CD4-positive, alpha-beta T cell treated with Interleukin-21 for 1 hour (primary cell): Measurements from ENCODE around the gene MRGPRG.

Experiments used
- DNase-seq: peaks from one replicate; pipeline ENCODE4 v3.0.0-alpha.2; 2020

The MRGPRG gene

GRCh38 chr11:3205261-3206155 lies 13.1 kb downstream of the MRGPRG start:
- no peak for DNase-seq

- DNase-seq = no peak
Observed at GRCh38 chr11:3204141-3205015, 14.2 kb downstream of the MRGPRG start.

- DNase-seq = no peak
Observed at GRCh38 chr11:3203221-3204043, 15.2 kb downstream of the MRGPRG start.

GRCh38 chr11:3202759-3203158 lies 15.9 kb downstream of the MRGPRG start:
- DNase-seq = no peak

- no peak for DNase-seq
Observed at GRCh38 chr11:3202305-3202704, 16.3 kb downstream of the MRGPRG start.

DNA sequence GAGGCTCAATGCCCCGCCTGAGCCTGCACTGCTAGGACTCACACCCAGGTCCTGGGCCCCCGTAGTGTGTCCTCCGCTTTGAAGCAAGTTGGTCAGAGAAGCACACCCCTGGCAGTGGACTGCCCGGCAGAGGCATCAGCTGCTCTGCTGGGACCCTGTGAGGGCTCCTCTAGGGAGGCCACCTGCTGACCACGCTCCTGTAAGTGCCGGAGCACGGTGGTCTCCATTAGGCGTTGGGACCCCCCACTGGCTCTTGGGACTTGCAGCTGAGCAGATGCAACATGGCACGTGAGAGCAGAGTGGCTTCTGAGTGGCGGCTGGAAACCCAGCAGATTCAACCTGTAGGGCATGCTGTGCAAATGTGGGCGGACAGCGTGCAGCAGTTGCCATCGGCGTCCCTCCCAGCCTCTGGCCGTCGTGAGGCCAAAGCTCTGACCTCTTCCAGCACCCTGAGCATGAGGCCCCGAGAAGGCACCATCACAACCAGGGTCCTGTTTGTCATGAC lies 16.9 kb downstream of the MRGPRG start:
- DNase-seq = no peak

GRCh38 chr11:3201112-3201581 lies 17.5 kb downstream of the MRGPRG start:
- DNase-seq = no peak

DNA sequence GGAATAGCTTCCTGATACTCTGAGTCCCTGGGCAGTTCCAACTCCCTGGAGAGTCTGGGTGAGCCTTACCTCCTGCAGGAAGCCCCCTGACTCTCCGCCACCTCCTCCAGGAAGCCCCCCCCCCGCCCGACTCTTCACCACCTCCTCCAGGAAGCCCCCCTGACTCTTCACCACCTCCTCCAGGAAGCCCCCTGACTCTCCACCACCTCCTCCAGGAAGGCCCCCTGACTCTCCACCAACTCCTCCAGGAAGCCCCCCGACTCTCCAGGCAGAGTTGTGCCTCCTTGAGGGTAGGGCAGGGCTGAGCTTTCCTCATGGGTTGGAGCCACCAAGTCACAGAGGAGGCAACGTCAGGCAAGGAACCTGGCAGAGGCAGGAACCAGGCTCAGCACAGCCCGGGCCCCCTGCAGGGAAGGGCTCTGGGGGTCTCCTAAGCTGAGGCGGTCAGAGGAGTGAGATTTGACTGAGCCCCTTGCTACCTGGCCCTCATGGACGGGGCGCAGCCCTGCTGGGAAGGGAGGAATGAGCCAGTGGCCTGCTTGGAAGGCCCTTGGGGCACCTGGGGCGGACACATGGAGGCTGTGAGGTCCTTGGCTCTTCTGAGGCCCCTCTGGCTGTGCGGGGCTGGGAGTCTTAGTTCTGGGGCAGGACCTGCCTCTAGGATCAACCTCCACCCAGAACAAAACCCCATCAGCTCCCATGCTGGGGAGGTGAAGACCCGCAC lies 18.1 kb downstream of the MRGPRG start:
- DNase-seq = no peak

- DNase-seq = no peak
Observed at GRCh38 chr11:3199537-3200295, 18.9 kb downstream of the MRGPRG start.

DNA sequence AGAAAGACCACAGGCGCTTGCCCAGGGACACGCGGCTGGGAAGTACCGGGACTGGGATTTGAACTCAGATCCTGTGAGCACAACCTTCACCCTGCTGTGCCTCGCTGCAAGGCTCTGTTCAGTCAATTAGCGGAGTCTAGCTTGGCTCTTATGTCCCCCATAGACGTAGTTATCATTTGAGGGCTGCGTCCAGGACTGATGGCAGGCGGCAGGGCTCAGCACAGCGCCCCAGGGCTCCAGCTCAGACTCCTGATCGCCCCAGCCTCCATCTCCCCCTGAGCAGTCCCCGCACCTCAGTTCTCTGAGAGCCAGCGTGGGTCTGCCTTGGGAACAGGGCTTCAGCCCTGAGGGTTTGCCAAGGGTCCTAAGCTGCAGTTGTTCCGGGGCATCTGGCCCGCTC lies 19.8 kb downstream of the MRGPRG start:
- DNase-seq = no peak

DNA sequence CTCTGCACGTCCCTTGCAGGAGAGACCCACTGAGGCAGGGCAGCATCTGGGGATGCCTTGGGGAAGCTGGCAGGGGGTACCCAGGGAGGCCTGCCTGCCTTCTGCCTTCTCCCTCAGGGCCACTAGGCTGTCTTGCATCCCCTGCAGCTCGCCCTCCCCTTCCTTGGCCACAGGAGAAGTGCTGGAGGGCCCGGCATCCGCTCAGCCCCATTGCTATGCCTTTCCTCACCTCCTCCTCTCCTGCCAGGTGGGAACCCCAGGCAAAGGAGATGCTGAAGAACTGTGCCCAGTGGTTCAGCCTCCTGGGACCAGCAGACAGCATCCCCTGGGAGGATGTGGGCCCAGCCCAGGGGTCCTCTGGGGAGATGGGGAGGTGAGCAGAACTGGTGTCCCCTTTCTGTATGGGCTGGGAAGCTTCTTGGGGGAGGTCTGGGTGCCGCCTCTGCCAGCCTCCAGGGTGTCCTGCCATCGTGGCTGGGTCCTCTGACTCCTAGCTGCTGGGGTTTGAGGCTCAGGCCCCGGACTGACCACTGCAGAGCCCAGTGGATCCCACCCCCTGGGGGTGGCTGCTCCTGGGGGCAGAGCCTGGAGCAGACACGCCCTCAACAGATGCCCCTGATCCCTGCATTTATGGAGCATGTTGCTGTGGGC lies 20.6 kb downstream of the MRGPRG start:
- no peak for DNase-seq

DNA sequence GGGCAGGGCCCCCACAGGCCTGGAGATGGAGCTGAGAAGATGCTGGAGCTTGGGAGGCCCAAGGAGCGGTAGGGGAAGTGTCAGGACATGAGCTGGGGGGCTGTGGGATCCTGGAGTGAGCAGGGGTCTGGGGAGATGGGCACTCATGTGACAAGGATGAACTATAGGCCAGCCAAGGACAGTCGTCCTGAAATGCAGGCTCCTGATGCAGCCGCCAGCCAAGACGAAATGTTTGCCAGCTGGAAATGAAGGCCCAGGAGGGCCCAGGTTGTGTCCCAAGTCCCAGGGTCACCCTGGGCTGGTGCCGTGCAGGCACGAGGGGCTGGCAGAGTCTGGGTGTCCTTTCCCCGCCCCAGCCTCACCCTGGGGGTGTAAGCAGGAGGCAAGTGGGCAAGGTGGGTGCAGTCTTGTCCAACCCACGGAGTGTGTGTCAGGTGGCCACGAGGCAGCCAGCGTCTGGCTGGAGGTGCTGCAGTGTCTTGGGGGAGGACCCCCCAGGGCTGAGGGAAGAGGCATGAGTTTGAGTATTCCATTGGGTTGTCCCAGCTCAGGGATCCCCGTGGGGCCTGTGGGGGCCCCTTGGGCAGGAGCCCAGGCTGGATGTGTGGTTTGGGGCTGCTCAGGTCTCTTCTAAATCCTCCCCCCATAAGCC lies 21.4 kb downstream of the MRGPRG start:
- no peak for DNase-seq

- DNase-seq = no peak
Observed at GRCh38 chr11:3196161-3197043, 22.2 kb downstream of the MRGPRG start.

GRCh38 chr11:3195251-3196160 lies 23.1 kb downstream of the MRGPRG start:
- DNase-seq = no peak

DNA sequence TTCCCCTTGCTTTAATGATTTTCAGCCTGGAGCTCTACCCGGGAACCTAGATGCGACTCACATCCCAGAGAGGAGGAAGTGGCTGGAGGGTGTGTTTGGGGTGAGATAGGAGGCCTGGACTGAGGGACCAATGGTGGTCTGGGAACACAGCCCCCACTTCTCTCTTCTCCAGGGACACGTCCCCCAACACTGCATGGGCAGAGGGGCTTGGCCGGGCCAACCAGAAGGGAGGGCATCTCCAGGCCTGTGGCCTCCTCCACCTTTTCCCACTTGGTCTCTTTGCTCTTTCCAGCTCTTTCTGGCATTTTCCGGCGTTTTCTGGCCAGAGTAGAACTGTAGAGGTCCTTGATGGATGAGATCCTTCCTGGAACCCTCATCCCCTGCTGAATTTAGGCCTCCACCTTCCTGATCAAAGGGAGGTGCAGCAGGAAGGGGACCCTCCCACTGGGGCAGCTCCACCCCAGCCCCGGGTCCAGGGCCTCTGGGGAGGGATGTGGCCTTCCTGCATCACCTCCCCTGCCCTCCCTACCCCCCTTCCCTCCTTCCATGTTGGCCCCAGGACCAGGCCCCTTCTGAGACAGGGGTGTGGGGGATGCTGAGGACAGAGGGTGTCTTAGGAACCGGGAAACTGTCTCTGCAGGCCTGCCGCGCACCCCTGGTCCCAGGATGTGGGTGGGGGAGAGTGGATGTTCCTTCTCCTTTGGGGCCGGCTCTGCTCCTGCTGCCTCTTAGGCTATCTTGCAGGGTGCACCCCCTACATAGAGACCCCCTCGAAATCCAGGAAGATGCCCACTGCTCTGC lies 24.4 kb downstream of the MRGPRG start:
- DNase-seq = no peak

DNA sequence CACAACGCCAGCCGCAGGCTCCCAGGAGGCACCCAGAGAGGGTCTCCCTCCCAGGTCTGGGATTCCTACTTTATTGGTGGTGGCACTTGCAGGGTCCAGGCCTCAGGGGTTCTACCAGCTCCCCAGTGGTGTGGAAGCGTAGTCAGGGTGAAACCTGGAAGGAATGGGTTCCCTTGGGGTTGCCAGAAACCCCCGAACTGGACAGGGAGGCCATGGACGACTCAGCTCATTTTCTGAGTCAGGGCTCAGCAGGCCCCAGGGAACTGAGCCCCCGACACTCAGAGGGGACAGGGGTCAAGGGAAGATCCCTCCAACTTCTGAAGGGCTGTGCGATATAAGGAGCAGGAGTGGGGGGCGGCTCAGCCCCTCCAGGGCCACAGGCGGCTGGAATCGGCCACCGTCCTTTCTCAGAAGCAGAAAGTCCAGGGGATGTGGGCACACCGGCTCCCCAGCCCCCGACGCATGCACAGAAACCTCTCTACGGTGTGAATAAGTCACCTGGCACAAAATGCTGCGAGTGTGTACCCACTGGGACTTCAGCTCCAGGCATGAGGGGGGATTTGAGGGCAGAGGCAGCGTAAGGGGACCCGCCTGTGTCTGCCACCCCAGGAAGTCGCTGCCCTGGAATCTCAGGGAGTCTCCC lies 25.1 kb downstream of the MRGPRG start:
- no peak for DNase-seq
